Activated T-helper 2 cell treated with anti-CD3 and anti-CD28 coated beads, Interferon-gamma antibody, Interleukin-2, Interleukin-4, amounts not matched to agents 10 μg/mL and 5 μg/mL and 100 μg/mL, durations not matched to agents 14 hours and 24 hours and 36 hours (primary cell): ENCODE data around the gene VEZF1. TPM values are rescaled to one million over a fixed set of nuclear protein-coding genes. Genes with fewer than 3 reads are reported as not detected.
A peak's percentile ranks its signal among the peaks of the same experiment; 100 is the strongest.
"Not testable (repeated sequence)": the region's sequence is repeated elsewhere in the genome, so short reads cannot be mapped to it uniquely, and the experiment has no call there.

ENCODE experiments used
- DNase-seq: peaks from one replicate; pipeline ENCODE4 v3.0.0; 2021; ENCODE audit warnings: low spot score
- H3K27ac Mint-ChIP-seq: one replicate; pipeline ENCODE4 v1.8.0; 2021; ENCODE audit warnings: mixed read lengths
- H3K27me3 Mint-ChIP-seq: one replicate; pipeline ENCODE4 v1.8.0; 2021; ENCODE audit warnings: low read depth, mixed read lengths
- H3K36me3 Mint-ChIP-seq: one replicate; pipeline ENCODE4 v1.8.0; 2021; ENCODE audit warnings: low read depth, mixed read lengths
- H3K4me1 Mint-ChIP-seq: one replicate; pipeline ENCODE4 v1.8.0; 2021; ENCODE audit warnings: low read depth, mixed read lengths
- H3K4me3 Mint-ChIP-seq: one replicate; pipeline ENCODE4 v1.8.0; 2021; ENCODE audit warnings: low read depth, mild to moderate bottlenecking, moderate library complexity, mixed read lengths
- H3K9me3 Mint-ChIP-seq: one replicate; pipeline ENCODE4 v1.8.0; 2021; ENCODE audit warnings: mixed read lengths
- intact Hi-C: fragments of 100-400 bp; cut with micrococcal nuclease; formaldehyde crosslinking; loops from one replicate; pipeline ENCODE4 v1.15.1; 2023
- total RNA-seq: library from RNA; stranded (reverse); gene quantifications from 2 replicates; pipeline ENCODE4 v1.2.3, GENCODE V29; 2022

The VEZF1 gene
- total RNA-seq, 1 donor from 2014 or later = 37.1 TPM

- Mint-ChIP-seq H3K36me3 (no peaks in the 10 kb centered on the region), H3K4me1 (peaks cover 1% of the 10 kb centered on the region)
Measured at GRCh38 chr17:57962279-57963148, 25.5 kb downstream of the VEZF1 start.

GRCh38 chr17:57959929-57960328, 28.1 kb downstream of the VEZF1 start:
- no peak overlapping the region for H3K4me3 Mint-ChIP-seq
- H3K9me3 Mint-ChIP-seq = no peaks in the 10 kb centered on the region
- intact Hi-C loops = no loop called here
- no peak overlapping the region for H3K27ac Mint-ChIP-seq
- H3K4me1 Mint-ChIP-seq = peaks cover 14% of the 10 kb centered on the region
- H3K36me3 Mint-ChIP-seq = no peaks in the 10 kb centered on the region
- DNase-seq = no peak
- H3K27me3 Mint-ChIP-seq = peaks cover 47% of the 10 kb centered on the region

More at GRCh38 chr17:57962279-57963148, 25.5 kb downstream of the VEZF1 start:
- peaks cover 33% of the 10 kb centered on the region for H3K27me3 Mint-ChIP-seq
- no peaks in the 10 kb centered on the region for H3K9me3 Mint-ChIP-seq
- no peak overlapping the region for H3K4me3 Mint-ChIP-seq
- DNase-seq = no peak
- no peak overlapping the region for H3K27ac Mint-ChIP-seq
- intact Hi-C loops = no loop called here

- intact Hi-C loops = not testable (repeated sequence)
Measured at GRCh38 chr17:57958391-57958790, 29.7 kb downstream of the VEZF1 start.

GRCh38 chr17:57957886-57958285, 30.2 kb downstream of the VEZF1 start:
- H3K27me3 Mint-ChIP-seq = peaks cover 58% of the 10 kb centered on the region
- no peak overlapping the region for H3K27ac Mint-ChIP-seq
- H3K4me1 Mint-ChIP-seq = peaks cover 17% of the 10 kb centered on the region
- no peaks in the 10 kb centered on the region for H3K36me3 Mint-ChIP-seq
- no peak for DNase-seq
- intact Hi-C loops = no loop called here
- H3K4me3 Mint-ChIP-seq = no peak overlapping the region
- H3K9me3 Mint-ChIP-seq = no peaks in the 10 kb centered on the region

More at GRCh38 chr17:57958391-57958790, 29.7 kb downstream of the VEZF1 start:
- not testable (repeated sequence) for H3K27ac Mint-ChIP-seq, H3K9me3 Mint-ChIP-seq, DNase-seq, H3K36me3 Mint-ChIP-seq, H3K4me3 Mint-ChIP-seq
- peaks cover 17% of the 10 kb centered on the region for H3K4me1 Mint-ChIP-seq
- H3K27me3 Mint-ChIP-seq = peaks cover 53% of the 10 kb centered on the region

- no peaks in the 10 kb centered on the region for H3K9me3 Mint-ChIP-seq
Measured at GRCh38 chr17:57957120-57957850, 30.8 kb downstream of the VEZF1 start.

GRCh38 chr17:57956291-57957119, 31.5 kb downstream of the VEZF1 start:
- no peaks in the 10 kb centered on the region for H3K9me3 Mint-ChIP-seq
- peak overlapping the region; percentile 53 for H3K4me3 Mint-ChIP-seq
- intact Hi-C loops = no loop called here

More at GRCh38 chr17:57957120-57957850, 30.8 kb downstream of the VEZF1 start:
- Mint-ChIP-seq H3K27ac (no peak overlapping the region), H3K27me3 (peaks cover 60% of the 10 kb centered on the region), H3K4me3 (no peak overlapping the region), H3K36me3 (no peaks in the 10 kb centered on the region), H3K4me1 (peaks cover 17% of the 10 kb centered on the region)
- DNase-seq = no peak
- intact Hi-C loops = no loop called here

GRCh38 chr17:57955183-57955931, 32.7 kb downstream of the VEZF1 start, which contains the start of gene CUEDC1:
CUEDC1 (minus strand) TSS chr17:57955412; CDS start chr17:57885564, 69,848 bp downstream.
- peak; percentile 58 for DNase-seq
- peaks cover 24% of the 10 kb centered on the region for H3K4me1 Mint-ChIP-seq
- H3K27me3 Mint-ChIP-seq = peaks cover 50% of the 10 kb centered on the region
- H3K4me3 Mint-ChIP-seq = peak within 1 kb of the TSS; percentile 70
- no peaks in the 10 kb centered on the region for H3K36me3 Mint-ChIP-seq
- no peaks in the 10 kb centered on the region for H3K9me3 Mint-ChIP-seq
- H3K27ac Mint-ChIP-seq = no peak within 1 kb of the TSS
- intact Hi-C loops = no loop called here

More at GRCh38 chr17:57956291-57957119, 31.5 kb downstream of the VEZF1 start:
- peaks cover 58% of the 10 kb centered on the region for H3K27me3 Mint-ChIP-seq
- DNase-seq = peak; percentile 37
- H3K4me1 Mint-ChIP-seq = peaks cover 17% of the 10 kb centered on the region
- H3K27ac Mint-ChIP-seq = no peak overlapping the region
- H3K36me3 Mint-ChIP-seq = no peaks in the 10 kb centered on the region

GRCh38 chr17:57954397-57955182, 33.5 kb downstream of the VEZF1 start:
- intact Hi-C loops = no loop called here
- H3K4me3 Mint-ChIP-seq = peak overlapping the region; percentile 70
- no peak overlapping the region for H3K27ac Mint-ChIP-seq
- no peak for DNase-seq
- no peaks in the 10 kb centered on the region for H3K36me3 Mint-ChIP-seq
- H3K4me1 Mint-ChIP-seq = peaks cover 27% of the 10 kb centered on the region
- no peaks in the 10 kb centered on the region for H3K9me3 Mint-ChIP-seq
- peaks cover 48% of the 10 kb centered on the region for H3K27me3 Mint-ChIP-seq

- H3K36me3 Mint-ChIP-seq = no peaks in the 10 kb centered on the region
- intact Hi-C loops = no loop called here
- H3K27me3 Mint-ChIP-seq = peaks cover 41% of the 10 kb centered on the region
- no peaks in the 10 kb centered on the region for H3K9me3 Mint-ChIP-seq
- DNase-seq = no peak
- peaks cover 32% of the 10 kb centered on the region for H3K4me1 Mint-ChIP-seq
- peak overlapping the region; percentile 70 for H3K4me3 Mint-ChIP-seq
- H3K27ac Mint-ChIP-seq = no peak overlapping the region
Measured at GRCh38 chr17:57953705-57954396, 34.2 kb downstream of the VEZF1 start.

- Mint-ChIP-seq H3K27me3 (peaks cover 45% of the 10 kb centered on the region), H3K9me3 (no peaks in the 10 kb centered on the region), H3K4me3 (peak overlapping the region; percentile 34), H3K36me3 (no peaks in the 10 kb centered on the region), H3K4me1 (peaks cover 38% of the 10 kb centered on the region), H3K27ac (no peak overlapping the region)
- intact Hi-C loops = no loop called here
- no peak for DNase-seq
Measured at GRCh38 chr17:57953219-57953618, 34.8 kb downstream of the VEZF1 start.

GRCh38 chr17:57949649-57950048, 38.4 kb downstream of the VEZF1 start:
- Mint-ChIP-seq H3K9me3 (no peaks in the 10 kb centered on the region), H3K27ac (no peak overlapping the region), H3K4me1 (peaks cover 33% of the 10 kb centered on the region), H3K4me3 (no peak overlapping the region), H3K36me3 (no peaks in the 10 kb centered on the region), H3K27me3 (peaks cover 43% of the 10 kb centered on the region)
- DNase-seq = no peak
- intact Hi-C loops = loop anchor here (5.0 to 10.0 kb wide), 2 partner anchors 45 to 57 kb away; no protein-coding TSS in a partner anchor
